K562 treated with DMSO at 1 percent for 12 hours (cell line): ENCODE measurements around the gene GALNT13. TPM values are rescaled to one million over a fixed set of nuclear protein-coding genes. Genes with fewer than 3 reads are reported as not detected.

Source experiments
- total RNA-seq: library from RNA; unstranded; fragments of 300-600 nt; gene quantifications from 2 replicates; pipeline ENCODE4 v1.2.3, GENCODE V29; 2022; ENCODE audit not compliant: insufficient read depth

Gene GALNT13
- not detected in 2 replicates for total RNA-seq

DNA sequence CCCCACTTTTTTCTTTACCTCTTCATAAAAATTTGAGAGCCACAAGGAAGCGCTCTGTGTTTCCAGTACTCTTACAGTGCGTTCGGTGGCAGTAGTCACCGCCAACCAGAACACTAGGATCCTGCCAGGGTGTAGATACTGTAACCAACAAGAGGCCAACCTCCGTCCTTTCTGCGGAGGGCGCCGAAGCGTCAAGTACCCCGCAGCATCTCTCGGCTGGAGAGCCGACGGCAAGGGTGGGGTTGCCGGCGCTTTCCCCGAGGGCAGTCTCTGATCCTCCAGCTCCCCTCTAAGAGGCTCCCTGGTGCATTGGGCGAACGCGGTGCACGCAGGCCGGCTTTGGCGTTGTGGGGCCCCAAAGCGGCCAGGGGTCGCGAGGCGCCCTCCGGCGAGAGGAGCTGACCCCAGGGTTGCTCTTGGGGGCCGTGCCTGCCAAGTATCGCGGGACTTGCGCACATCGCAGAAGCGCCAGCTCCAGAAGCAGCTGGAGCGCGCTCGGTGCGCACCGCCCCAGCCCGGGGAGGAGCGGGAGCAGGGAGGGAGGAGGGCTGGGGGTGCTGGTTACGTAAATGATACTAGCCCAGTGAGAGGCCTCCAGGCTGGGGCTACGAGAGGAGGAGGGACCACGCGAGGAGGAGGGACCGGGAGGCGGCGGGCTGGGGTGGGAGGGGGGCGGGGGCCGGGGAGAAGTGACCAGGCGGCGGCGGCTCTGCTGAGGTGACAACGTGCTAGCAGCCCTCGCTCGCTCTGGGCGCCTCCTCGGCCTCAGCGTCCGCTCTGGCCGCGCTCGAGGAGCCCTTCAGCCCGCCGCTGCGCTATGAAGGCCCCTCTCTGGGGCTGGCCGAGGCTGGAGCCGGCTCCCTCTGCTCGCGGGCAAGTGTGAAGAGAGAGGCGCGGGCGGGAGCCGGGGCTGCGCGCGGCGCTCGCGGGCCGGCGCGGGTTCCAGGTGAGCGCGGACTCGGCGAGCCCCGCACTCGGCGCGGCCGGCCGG, at the start of gene GALNT13:
TSS of gene GALNT13 (plus strand) at position 692 of the 991 bp plus-strand sequence.

